Fibroblast of pulmonary artery (primary cell): Measurements from ENCODE around the gene LDLRAD4.

Experiments
- DNase-seq: peaks from one replicate; pipeline ENCODE4 v3.0.0-alpha.2; 2010; ENCODE audit warnings: low read depth
- H3K4me3 ChIP-seq: replicated peaks from 2 replicates; pipeline ENCODE4 v1.5.1; 2011; ENCODE audit warnings: low read depth, mild to moderate bottlenecking, control low read depth, low read length, moderate library complexity
- TF ChIP-seq, protein P1 (sequence below): IDR thresholded peaks from 2 replicates; pipeline ENCODE4 v1.5.1; 2011; ENCODE audit warnings: mild to moderate bottlenecking, control low read depth, low read length, inconsistent platforms; ENCODE audit errors: missing control alignments

LDLRAD4 gene

DNA sequence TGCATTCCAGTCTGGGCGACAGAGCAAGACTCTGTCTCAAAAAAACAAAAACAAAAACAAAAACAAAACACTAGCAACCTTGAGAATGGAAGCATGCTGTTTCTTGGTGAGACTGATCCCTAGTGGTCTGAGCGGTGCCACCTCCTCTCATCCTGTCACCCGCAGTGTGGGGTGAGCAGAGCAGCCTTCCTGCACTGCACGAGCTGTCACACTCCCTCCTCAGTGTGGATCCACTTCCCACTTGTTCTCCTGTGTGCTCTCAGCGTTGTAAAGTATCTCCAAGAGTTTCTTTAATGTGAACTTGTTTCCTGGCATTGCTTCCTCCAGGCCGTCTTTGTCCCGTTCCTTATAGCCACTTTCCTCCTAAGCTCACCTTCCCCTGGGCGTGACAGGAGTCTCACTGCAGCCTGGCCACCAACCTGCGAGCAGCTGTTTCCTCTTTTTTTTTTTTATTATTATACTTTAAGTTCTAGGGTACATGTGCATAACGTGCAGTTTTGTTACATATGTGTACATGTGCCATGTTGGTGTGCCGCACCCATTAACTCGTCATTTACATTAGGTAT, 287.3 kb downstream of the LDLRAD4 start:
- TF ChIP-seq, protein P1, sequence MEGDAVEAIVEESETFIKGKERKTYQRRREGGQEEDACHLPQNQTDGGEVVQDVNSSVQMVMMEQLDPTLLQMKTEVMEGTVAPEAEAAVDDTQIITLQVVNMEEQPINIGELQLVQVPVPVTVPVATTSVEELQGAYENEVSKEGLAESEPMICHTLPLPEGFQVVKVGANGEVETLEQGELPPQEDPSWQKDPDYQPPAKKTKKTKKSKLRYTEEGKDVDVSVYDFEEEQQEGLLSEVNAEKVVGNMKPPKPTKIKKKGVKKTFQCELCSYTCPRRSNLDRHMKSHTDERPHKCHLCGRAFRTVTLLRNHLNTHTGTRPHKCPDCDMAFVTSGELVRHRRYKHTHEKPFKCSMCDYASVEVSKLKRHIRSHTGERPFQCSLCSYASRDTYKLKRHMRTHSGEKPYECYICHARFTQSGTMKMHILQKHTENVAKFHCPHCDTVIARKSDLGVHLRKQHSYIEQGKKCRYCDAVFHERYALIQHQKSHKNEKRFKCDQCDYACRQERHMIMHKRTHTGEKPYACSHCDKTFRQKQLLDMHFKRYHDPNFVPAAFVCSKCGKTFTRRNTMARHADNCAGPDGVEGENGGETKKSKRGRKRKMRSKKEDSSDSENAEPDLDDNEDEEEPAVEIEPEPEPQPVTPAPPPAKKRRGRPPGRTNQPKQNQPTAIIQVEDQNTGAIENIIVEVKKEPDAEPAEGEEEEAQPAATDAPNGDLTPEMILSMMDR = no peak
- no peak overlapping the region for H3K4me3 ChIP-seq
- DNase-seq = no peak

DNA sequence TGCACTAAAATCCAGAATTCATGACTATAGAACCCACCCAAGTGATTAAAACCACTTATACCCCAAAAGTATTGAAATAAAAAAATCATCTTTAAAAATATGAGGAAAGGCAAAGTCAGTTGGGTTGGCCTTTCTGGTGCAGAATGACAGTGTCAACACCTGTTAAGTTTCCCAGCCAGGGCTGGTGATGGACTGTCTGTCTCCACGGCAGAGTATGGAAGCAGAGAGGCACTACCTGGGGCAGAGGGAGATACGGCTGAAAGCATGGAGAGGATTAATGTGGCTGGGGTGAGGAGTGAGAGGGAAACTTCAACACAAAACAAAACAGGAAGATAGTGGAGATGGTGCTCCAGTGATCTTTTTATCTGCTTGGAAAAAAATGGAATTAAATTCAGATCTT, 292.0 kb downstream of the LDLRAD4 start:
- DNase-seq = no peak
- TF ChIP-seq, protein P1 = no peak
- no peak overlapping the region for H3K4me3 ChIP-seq

DNA sequence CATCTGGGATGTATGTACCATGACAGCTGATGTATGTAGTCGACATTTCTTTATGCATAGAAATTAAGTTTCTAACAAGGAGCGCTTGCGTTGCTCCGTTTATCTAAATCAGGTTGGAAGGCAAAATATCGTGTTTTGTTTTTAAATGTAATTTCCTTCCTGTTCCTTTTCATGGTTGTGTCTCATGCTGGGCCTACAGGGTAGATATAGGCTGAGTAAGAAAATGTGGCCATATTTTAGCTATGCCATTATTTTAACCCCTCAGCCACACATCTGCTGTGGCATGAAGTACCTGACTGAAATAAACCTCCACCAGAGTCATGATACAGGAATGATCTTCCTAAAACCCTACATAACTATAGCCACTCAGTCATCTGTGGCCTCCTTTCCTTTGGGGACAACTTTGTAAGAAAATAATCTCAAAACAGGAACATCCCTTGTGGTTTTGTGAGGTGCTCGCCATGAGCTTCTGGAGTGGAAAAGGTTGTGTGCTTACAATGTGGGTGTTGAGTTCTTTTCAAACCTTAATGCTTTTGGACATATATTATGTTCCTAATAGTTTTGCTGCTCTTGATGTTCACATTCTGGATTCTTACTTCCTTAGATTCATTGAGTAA, 293.5 kb downstream of the LDLRAD4 start:
- H3K4me3 ChIP-seq = no peak overlapping the region
- TF ChIP-seq, protein P1 = no peak
- DNase-seq = no peak

DNA sequence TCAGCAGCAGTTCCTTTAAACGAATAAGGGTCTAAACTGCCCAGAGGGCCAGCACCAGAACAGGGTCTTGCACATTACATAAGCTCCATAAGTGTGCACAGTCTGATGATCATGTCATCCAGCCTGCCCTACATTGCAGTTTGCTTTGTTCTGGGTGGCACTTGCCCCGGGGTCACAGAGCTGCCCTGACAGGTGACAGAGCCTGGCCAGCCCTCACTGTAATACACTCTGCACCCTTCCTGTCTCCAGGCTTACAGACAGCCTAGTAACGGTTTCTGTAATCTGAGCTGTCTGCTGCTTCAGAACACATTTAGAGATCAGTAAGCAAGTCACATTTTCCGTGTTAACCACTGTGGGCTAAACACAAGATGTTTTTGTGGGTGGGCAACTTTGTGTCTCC, 294.5 kb downstream of the LDLRAD4 start:
- DNase-seq = no peak
- no peak overlapping the region for H3K4me3 ChIP-seq
- TF ChIP-seq, protein P1 = no peak

DNA sequence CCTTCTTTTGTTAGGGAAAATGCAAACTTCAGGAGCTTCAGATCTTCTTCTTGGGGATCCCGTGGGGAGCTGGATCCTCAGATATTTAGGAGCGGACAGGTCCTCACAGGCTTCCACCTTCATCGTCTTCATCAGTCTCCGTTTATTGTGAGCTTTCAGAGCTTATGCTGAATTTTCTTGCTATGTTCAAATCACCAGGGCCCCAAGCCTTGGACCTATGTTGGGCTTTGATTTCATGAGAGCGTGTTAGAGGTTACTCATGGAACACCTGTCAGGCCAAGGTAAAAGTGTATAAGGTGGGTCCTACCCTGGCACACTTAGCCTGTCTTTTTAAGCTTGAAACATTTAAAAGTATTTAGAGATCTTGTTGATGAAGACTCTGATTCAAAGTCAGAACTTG, 294.9 kb downstream of the LDLRAD4 start:
- DNase-seq = no peak
- TF ChIP-seq, protein P1 = no peak
- no peak overlapping the region for H3K4me3 ChIP-seq

DNA sequence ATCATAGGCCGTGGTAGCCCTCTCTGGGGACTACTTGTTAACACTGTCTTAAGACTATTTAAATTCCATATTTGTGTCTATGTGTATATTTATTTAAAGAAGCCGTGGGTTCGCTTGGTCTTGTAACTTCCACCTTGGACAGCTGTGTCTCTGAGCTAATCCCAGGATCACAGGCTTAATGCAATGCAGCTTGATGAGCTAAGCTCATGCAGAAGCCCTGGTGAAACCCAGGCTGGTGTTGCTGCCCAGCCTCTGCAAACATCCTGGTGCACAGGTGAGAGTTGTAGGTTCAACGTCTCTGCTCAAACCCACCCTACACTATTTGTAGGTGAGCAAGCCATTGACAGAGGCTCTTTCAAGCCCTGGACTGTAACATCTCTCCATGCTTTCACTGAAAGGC, 296.0 kb downstream of the LDLRAD4 start:
- no peak overlapping the region for H3K4me3 ChIP-seq
- TF ChIP-seq, protein P1 = no peak
- DNase-seq = no peak

DNA sequence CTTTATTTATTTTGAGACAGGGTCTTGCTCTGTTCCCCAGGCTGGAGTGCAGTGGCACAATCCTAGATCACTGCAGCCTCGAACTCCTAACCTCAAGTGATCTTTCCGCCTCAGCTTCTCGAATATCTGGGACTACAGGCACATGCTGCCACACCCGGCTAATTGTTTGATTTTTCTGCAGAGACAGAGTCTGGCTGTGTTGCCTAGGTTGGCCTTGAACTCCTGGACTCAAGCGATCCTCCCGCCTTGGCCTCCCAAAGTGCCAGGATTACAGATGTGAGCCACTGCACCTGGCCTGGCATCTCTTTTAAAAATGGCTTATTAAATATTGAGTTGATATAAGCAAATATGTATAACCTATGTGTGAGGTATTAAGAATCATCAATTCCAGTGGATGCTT, 298.3 kb downstream of the LDLRAD4 start:
- no peak for DNase-seq
- H3K4me3 ChIP-seq = no peak overlapping the region
- TF ChIP-seq, protein P1 = no peak
